H9 (cell line): Measurements from ENCODE around the gene C3orf70. TPM values are rescaled to one million over a fixed set of nuclear protein-coding genes. Genes with fewer than 3 reads are reported as not detected.

Experiments used
- DNase-seq: peaks from one replicate; pipeline ENCODE4 v3.0.0-alpha.2; 2017
- H2AFZ ChIP-seq: one replicate; pipeline ENCODE4 v1.6.1; 2013; ENCODE audit warnings: mild to moderate bottlenecking, low read length, control low read depth, moderate library complexity
- H2AK5ac ChIP-seq: 2 replicates; pipeline ENCODE4 v1.6.1; 2013; ENCODE audit warnings: low read length, control low read depth, mixed read lengths; ENCODE audit not compliant: insufficient read length
- H2BK120ac ChIP-seq: one replicate; pipeline ENCODE4 v1.6.1; 2013; ENCODE audit warnings: low read depth, mild to moderate bottlenecking, low read length, control low read depth, inconsistent platforms; ENCODE audit not compliant: poor library complexity, severe bottlenecking
- H2BK12ac ChIP-seq: 2 replicates; pipeline ENCODE4 v1.6.1; 2013; ENCODE audit warnings: low read length, control low read depth, mixed read lengths, low read depth; ENCODE audit not compliant: insufficient read length
- H2BK15ac ChIP-seq: 2 replicates; pipeline ENCODE4 v1.6.1; 2013; ENCODE audit warnings: low read depth, low read length, control low read depth
- H2BK20ac ChIP-seq: one replicate; pipeline ENCODE4 v1.6.1; 2013; ENCODE audit warnings: low read depth, mild to moderate bottlenecking, low read length, control low read depth, inconsistent platforms; ENCODE audit not compliant: poor library complexity, severe bottlenecking
- H2BK5ac ChIP-seq: 2 replicates; pipeline ENCODE4 v1.6.1; 2013; ENCODE audit warnings: low read length, control low read depth, mixed read lengths; ENCODE audit not compliant: insufficient read length
- H3K14ac ChIP-seq: 2 replicates; pipeline ENCODE4 v1.6.1; 2013; ENCODE audit warnings: low read length, control low read depth; ENCODE audit not compliant: insufficient read depth
- H3K18ac ChIP-seq: 2 replicates; pipeline ENCODE4 v1.6.1; 2013; ENCODE audit warnings: low read depth, mild to moderate bottlenecking, mixed read lengths, low read length, control low read depth; ENCODE audit not compliant: insufficient read length
- H3K23ac ChIP-seq: 2 replicates; pipeline ENCODE4 v1.6.1; 2013; ENCODE audit warnings: low read length, control low read depth, mixed read lengths, low read depth; ENCODE audit not compliant: insufficient read length
- H3K23me2 ChIP-seq: 2 replicates; pipeline ENCODE4 v1.6.1; 2013; ENCODE audit warnings: low read depth, mild to moderate bottlenecking, mixed read lengths, low read length, control low read depth; ENCODE audit not compliant: insufficient read length, poor library complexity, severe bottlenecking
- H3K27ac ChIP-seq: 2 replicates; pipeline ENCODE4 v1.5.1; 2013; ENCODE audit warnings: low read length, control low read depth, mixed read lengths, low read depth; ENCODE audit not compliant: insufficient read length
- H3K27me3 ChIP-seq: 2 replicates; pipeline ENCODE4 v1.6.1; 2013; ENCODE audit warnings: low read length, control low read depth, inconsistent platforms; ENCODE audit not compliant: insufficient read depth
- H3K4ac ChIP-seq: 2 replicates; pipeline ENCODE4 v1.6.1; 2013; ENCODE audit warnings: low read depth, mild to moderate bottlenecking, control low read depth, inconsistent platforms, low read length, moderate library complexity
- H3K4me1 ChIP-seq: 2 replicates; pipeline ENCODE4 v1.6.1; 2013; ENCODE audit warnings: low read length, control low read depth, inconsistent platforms; ENCODE audit not compliant: insufficient read depth
- H3K4me2 ChIP-seq: 2 replicates; pipeline ENCODE4 v1.6.1; 2013; ENCODE audit warnings: low read length, control low read depth, mixed read lengths; ENCODE audit not compliant: insufficient read length, insufficient read depth
- H3K56ac ChIP-seq: 2 replicates; pipeline ENCODE4 v1.6.1; 2013; ENCODE audit warnings: low read depth, mild to moderate bottlenecking, mixed read lengths, low read length, control low read depth; ENCODE audit not compliant: insufficient read length
- H3K79me1 ChIP-seq: 2 replicates; pipeline ENCODE4 v1.6.1; 2013; ENCODE audit warnings: low read depth, mild to moderate bottlenecking, moderate library complexity, low read length, control low read depth, inconsistent platforms; ENCODE audit not compliant: insufficient read depth, poor library complexity, severe bottlenecking
- H3K79me2 ChIP-seq: 2 replicates; pipeline ENCODE4 v1.6.1; 2013; ENCODE audit warnings: low read length, control low read depth, inconsistent platforms; ENCODE audit not compliant: insufficient read depth
- H3K9ac ChIP-seq: 2 replicates; pipeline ENCODE4 v1.6.1; 2013; ENCODE audit warnings: low read length, control low read depth, mixed read lengths; ENCODE audit not compliant: insufficient read length; ENCODE audit errors: extremely low read depth
- H3K9me3 ChIP-seq: one replicate; pipeline ENCODE4 v1.6.1; 2013; ENCODE audit warnings: low read depth, low read length, inconsistent platforms; ENCODE audit not compliant: control insufficient read depth
- H3T11ph ChIP-seq: one replicate; pipeline ENCODE4 v1.6.1; 2013; ENCODE audit warnings: mild to moderate bottlenecking, low read length, control low read depth, inconsistent platforms
- H4K20me1 ChIP-seq: one replicate; pipeline ENCODE4 v1.6.1; 2013; ENCODE audit not compliant: control insufficient read depth, insufficient read length, insufficient read depth
- H4K5ac ChIP-seq: 2 replicates; pipeline ENCODE4 v1.6.1; 2013; ENCODE audit warnings: low read depth, mild to moderate bottlenecking, mixed read lengths, low read length, control low read depth; ENCODE audit not compliant: insufficient read length
- H4K8ac ChIP-seq: replicated peaks from 2 replicates; pipeline ENCODE4 v1.6.1; 2013; ENCODE audit warnings: low read length, control low read depth, mixed read lengths, low read depth; ENCODE audit not compliant: insufficient read length
- H4K91ac ChIP-seq: 2 replicates; pipeline ENCODE4 v1.6.1; 2013; ENCODE audit warnings: low read depth, mild to moderate bottlenecking, moderate library complexity, mixed read lengths, low read length, control low read depth; ENCODE audit not compliant: insufficient read length
- H3K27ac Mint-ChIP-seq, 3 experiments: 2 replicates in 2 of 3; 3 replicates in 1 of 3; pipeline ENCODE4 v1.8.0; 2020 to 2021; ENCODE audit warnings: mixed read lengths in 3 of 3, mild to moderate bottlenecking in 1 of 3, moderate library complexity in 1 of 3
- H3K27me3 Mint-ChIP-seq: 2 replicates; pipeline ENCODE4 v1.8.0; 2021; ENCODE audit warnings: low read depth, mild to moderate bottlenecking, moderate library complexity, mixed read lengths
- H3K36me3 Mint-ChIP-seq, 3 experiments: 2 replicates in 2 of 3; 3 replicates in 1 of 3; pipeline ENCODE4 v1.8.0; 2020 to 2021; ENCODE audit warnings: low read depth in 3 of 3, mixed read lengths in 3 of 3; ENCODE audit not compliant: insufficient read depth in 1 of 3
- H3K4me1 Mint-ChIP-seq, 2 experiments: 2 replicates each; pipeline ENCODE4 v1.8.0; 2020; ENCODE audit warnings: mixed read lengths in 2 of 2
- H3K4me3 Mint-ChIP-seq, 2 experiments: 2 replicates in 1 of 2; 3 replicates in 1 of 2; pipeline ENCODE4 v1.8.0; 2020 to 2021; ENCODE audit warnings: mild to moderate bottlenecking in 2 of 2, mixed read lengths in 2 of 2, moderate library complexity in 1 of 2
- H3K9me3 Mint-ChIP-seq, 2 experiments: 2 replicates in 1 of 2; 3 replicates in 1 of 2; pipeline ENCODE4 v1.8.0; 2020; ENCODE audit warnings: mild to moderate bottlenecking in 2 of 2, mixed read lengths in 2 of 2, moderate library complexity in 1 of 2
- CTCF ChIP-seq: fragments of 200-600 bp; sonication (generic); conservative IDR thresholded peaks from 3 replicates; pipeline ENCODE4 v1.8.0; 2021; ENCODE audit warnings: antibody characterized with exemption, mild to moderate bottlenecking
- WGBS: extraction: QIAGEN DNeasy Blood & Tissue Kit; methylation state at CpG from one replicate; pipeline ENCODE4 v1.1.7; 2013; ENCODE audit warnings: missing lambda C conversion rate, low lambda C conversion rate, mixed read lengths; ENCODE audit not compliant: insufficient read length; ENCODE audit errors: extremely low coverage; 5-methylcytosine and 5-hydroxymethylcytosine counted together
- total RNA-seq: library from RNA; stranded (reverse); gene quantifications from 2 replicates; pipeline ENCODE4 v1.2.1, GENCODE V29; 2021

The C3orf70 gene
- total RNA-seq, 1 experiment from 2014 or later = 0.52 TPM

- H3K4ac ChIP-seq = no peak overlapping the region
- Mint-ChIP-seq H3K27ac (no peak overlapping the region; a peak in 1 of 7 replicates), H3K36me3 (peaks cover 4 to 24% (median 12%) of the 10 kb centered on the region in 3 experiments; a peak in 6 of 7 replicates)
Measured at GRCh38 chr3:185046164-185046515, 106.7 kb downstream of the C3orf70 start.

More at GRCh38 chr3:185046164-185046515, 106.7 kb downstream of the C3orf70 start:
- Histone ChIP-seq H3K79me2 (no peaks in the 10 kb centered on the region), H3K23me2 (no peaks in the 10 kb centered on the region), H2AK5ac (no peak overlapping the region), H3K9ac (no peak overlapping the region), H3K9me3 (no peaks in the 10 kb centered on the region), H3K56ac (no peak overlapping the region), H2BK120ac (no peak overlapping the region), H2BK15ac (no peak overlapping the region), H2AFZ (no peak overlapping the region), H2BK20ac (no peak overlapping the region), H3T11ph (no peak overlapping the region), H2BK12ac (no peak overlapping the region), H4K20me1 (no peaks in the 10 kb centered on the region), H3K4me2 (no peak overlapping the region), H4K91ac (no peak overlapping the region), H4K5ac (no peak overlapping the region), H2BK5ac (no peak overlapping the region), H3K4me1 (no peaks in the 10 kb centered on the region), H3K27me3 (no peaks in the 10 kb centered on the region), H3K14ac (no peak overlapping the region), H3K23ac (no peak overlapping the region), H3K27ac (no peak overlapping the region), H3K79me1 (no peaks in the 10 kb centered on the region), H4K8ac (no peak overlapping the region), H3K18ac (no peak overlapping the region)
- H3K4me3 Mint-ChIP-seq = no peak overlapping the region
- no CpG with 5 or more reads among the region's 1 CpG for WGBS
- peaks cover 4 to 10% of the 10 kb centered on the region in 2 experiments; a peak in 3 of 4 replicates for H3K4me1 Mint-ChIP-seq
- TF ChIP-seq CTCF = no peak
- H3K27me3 Mint-ChIP-seq = no peaks in the 10 kb centered on the region
- no peak for DNase-seq
- H3K9me3 Mint-ChIP-seq = no peaks in the 10 kb centered on the region
